ENCODE measurements around the gene CDX2. TPM values are rescaled to one million over a fixed set of nuclear protein-coding genes. Genes with fewer than 3 reads are reported as not detected.

CDX2 gene
- total RNA-seq, 2 donors from 2014 or later, result not detected

DNA sequence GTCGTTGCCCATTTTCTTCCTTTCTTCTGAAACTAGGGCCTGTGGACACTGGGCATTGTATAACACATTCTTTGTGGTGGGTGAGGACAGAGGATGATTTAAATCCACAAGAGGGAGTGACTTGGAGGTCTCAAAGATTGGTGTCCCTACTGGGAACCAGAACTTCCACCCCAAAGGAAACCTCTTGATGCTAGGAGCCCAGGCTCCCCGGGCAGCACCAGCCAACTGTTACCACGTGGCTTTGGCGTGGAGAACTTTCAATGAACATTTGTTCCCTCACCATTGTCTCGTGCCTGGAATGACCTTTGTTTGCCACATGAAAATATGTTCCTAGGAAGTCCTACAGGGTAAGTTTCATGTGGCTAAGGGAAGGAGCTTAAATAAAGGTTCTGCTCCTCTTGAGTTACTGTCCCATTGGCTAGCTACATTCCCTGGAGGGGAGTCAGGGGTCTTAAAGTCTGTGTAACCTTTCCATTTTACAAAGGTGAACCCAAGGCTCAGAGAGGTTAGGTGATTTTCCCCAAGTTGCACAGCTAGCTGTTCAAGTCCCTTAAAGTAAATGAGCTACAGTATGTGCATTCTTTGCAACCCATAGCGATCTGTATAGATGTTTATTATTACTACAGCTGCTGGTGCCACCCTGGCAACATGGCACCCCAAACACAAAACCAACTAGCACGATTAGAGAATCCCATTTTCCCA is 5.0 kb upstream of the CDX2 start:
- peaks cover 13% of the 10 kb centered on the region for H3K27me3 ChIP-seq (replicated peaks; ENCODE audit: insufficient read depth)
- no peak for DNase-seq (ENCODE audit: low spot score)

DNA sequence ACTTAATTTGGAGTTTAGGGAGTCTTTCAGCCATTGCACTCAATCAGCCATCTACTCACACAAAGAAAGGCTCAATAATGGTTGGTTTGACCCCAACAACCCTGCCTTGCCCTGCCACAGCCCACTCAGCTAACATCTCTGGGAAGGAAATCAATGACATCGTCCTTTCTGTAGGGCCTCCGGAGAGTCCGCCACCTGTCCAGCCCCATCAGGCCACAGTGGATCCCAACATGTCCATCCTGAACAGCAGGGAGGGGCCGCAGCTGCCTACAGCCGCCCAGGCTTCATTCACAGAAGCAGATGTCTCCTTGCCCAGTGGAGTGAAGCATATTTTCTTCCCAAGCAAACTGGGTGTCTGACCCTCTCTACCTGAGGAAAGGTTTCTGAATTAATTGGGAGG is 4.2 kb upstream of the CDX2 start:
- no peak for DNase-seq (ENCODE audit: low spot score)
- Histone ChIP-seq H3K27ac (no peak overlapping the region), H3K36me3 (no peaks in the 10 kb centered on the region), H3K9me3 (no peaks in the 10 kb centered on the region), H3K4me3 (no peak overlapping the region), H3K4me1 (ENCODE audit: control insufficient read depth in 1 of 2, low read depth in 2 of 2) (peaks cover 1 to 17% of the 10 kb centered on the region in 2 donors), H3K27me3 (replicated peaks; ENCODE audit: insufficient read depth) (peaks cover 7% of the 10 kb centered on the region)
- ATAC-seq (ENCODE audit: insufficient number of reproducible peaks, low FRiP score, low read depth), result no peak
- TF ChIP-seq, protein P1, sequence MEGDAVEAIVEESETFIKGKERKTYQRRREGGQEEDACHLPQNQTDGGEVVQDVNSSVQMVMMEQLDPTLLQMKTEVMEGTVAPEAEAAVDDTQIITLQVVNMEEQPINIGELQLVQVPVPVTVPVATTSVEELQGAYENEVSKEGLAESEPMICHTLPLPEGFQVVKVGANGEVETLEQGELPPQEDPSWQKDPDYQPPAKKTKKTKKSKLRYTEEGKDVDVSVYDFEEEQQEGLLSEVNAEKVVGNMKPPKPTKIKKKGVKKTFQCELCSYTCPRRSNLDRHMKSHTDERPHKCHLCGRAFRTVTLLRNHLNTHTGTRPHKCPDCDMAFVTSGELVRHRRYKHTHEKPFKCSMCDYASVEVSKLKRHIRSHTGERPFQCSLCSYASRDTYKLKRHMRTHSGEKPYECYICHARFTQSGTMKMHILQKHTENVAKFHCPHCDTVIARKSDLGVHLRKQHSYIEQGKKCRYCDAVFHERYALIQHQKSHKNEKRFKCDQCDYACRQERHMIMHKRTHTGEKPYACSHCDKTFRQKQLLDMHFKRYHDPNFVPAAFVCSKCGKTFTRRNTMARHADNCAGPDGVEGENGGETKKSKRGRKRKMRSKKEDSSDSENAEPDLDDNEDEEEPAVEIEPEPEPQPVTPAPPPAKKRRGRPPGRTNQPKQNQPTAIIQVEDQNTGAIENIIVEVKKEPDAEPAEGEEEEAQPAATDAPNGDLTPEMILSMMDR (IDR thresholded peaks at IDR 0.05), result no peak

More for the DNA sequence above, 5.0 kb upstream of the CDX2 start:
- TF ChIP-seq, protein P1 (IDR thresholded peaks at IDR 0.05), result no peak
- Histone ChIP-seq H3K4me3 (no peak overlapping the region), H3K27ac (no peak overlapping the region), H3K9me3 (no peaks in the 10 kb centered on the region), H3K36me3 (no peaks in the 10 kb centered on the region), H3K4me1 (ENCODE audit: control insufficient read depth in 1 of 2, low read depth in 2 of 2) (peaks cover 3 to 17% of the 10 kb centered on the region in 2 donors)
- ATAC-seq (ENCODE audit: insufficient number of reproducible peaks, low FRiP score, low read depth), result no peak

DNA sequence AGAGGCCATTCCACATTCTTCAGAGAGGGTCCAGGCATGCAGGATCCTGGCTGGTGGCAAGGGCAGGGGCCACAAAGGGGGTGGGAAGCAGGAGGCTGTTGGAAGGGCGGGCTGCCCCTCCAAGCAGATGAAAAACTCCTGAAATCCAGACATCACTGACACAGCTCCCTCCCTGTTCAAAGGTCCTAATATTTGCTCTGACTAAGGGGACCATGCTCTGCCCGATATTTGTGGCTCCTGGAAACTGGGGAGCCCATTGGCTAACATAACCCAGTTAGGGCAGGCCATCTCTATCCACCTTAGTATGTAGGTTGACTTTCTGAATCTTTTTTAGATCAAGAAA is 3.3 kb upstream of the CDX2 start:
- H3K36me3 ChIP-seq, result no peaks in the 10 kb centered on the region
- peaks cover 4 to 21% of the 10 kb centered on the region in 2 donors for H3K4me1 ChIP-seq (ENCODE audit: control insufficient read depth in 1 of 2, low read depth in 2 of 2)
- no peak for ATAC-seq (ENCODE audit: insufficient number of reproducible peaks, low FRiP score, low read depth)
- no peak overlapping the region for H3K4me3 ChIP-seq
- H3K9me3 ChIP-seq, result no peaks in the 10 kb centered on the region
- TF ChIP-seq, protein P1 (IDR thresholded peaks at IDR 0.05), result no peak
- peaks cover 7% of the 10 kb centered on the region for H3K27me3 ChIP-seq (replicated peaks; ENCODE audit: insufficient read depth)
- no peak for DNase-seq (ENCODE audit: low spot score)
- no peak overlapping the region for H3K27ac ChIP-seq

DNA sequence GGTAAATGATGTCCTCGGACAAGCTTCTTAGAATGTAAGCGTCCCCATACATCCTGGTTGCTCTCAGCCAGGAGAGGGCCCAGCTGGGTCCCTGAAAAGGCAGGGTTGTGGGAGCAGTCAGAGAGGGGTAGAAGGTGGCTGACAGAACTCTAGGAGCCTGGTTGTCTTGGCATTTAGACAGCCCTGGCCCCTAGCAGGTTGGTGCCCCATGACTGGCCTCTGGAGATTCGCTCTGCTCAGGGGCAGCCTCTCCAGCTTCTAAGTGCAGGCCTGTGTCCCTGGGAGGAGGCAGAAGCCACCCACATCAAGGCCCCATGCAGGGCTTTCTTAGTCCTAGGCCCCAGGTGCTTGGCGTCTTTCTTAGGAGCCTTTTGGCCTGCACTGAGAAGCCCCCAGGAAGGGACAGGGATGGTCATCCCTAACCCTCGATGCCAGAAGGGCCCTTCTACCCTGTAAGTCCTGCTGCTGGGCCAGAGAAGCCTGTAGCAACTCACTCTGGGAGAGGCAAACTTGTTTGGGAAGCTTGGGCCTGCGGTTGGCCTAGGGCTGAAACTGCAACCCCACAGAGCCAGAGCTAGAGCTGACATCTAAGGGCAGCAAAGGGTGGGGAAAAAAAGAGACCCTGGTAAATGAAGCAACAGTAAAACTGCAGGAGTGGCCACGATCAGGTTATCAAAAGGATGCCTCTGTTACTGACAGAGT is 2.8 kb upstream of the CDX2 start:
- H3K27me3 ChIP-seq (replicated peaks; ENCODE audit: insufficient read depth), result peaks cover 7% of the 10 kb centered on the region
- ATAC-seq (ENCODE audit: insufficient number of reproducible peaks, low FRiP score, low read depth), result no peak
- no peak overlapping the region for H3K27ac ChIP-seq

DNA sequence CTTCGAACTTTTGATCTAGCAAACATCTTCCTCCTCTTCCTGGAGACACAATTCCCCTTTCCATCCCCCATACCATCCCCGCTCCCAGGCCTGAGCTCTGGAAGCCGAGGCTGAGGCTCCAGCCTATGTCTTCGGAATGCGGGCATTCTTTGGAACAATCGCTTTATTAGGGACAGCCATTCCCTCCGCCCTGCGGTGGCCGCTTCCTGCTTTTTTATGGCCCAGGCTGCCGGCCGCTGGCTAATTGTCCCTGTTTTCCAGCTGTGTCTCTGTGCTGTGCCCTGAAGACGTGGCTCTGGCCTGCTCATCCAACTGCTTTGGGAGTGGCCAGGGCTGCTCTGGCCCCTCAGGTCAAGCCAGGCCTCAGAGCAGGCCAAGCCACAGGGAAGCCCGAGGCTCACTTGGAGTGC is 2.1 kb upstream of the CDX2 start:
- Histone ChIP-seq H3K27me3 (replicated peaks; ENCODE audit: insufficient read depth) (peaks cover 7% of the 10 kb centered on the region), H3K9me3 (no peaks in the 10 kb centered on the region), H3K4me3 (no peak overlapping the region), H3K36me3 (no peaks in the 10 kb centered on the region), H3K27ac (no peak overlapping the region), H3K4me1 (ENCODE audit: control insufficient read depth in 1 of 2, low read depth in 2 of 2) (peaks cover 4 to 21% of the 10 kb centered on the region in 2 donors)
- TF ChIP-seq, protein P1 (IDR thresholded peaks at IDR 0.05), result no peak
- ATAC-seq (ENCODE audit: insufficient number of reproducible peaks, low FRiP score, low read depth) (no peak), DNase-seq (ENCODE audit: low spot score) (no peak)

More for the DNA sequence above, 2.8 kb upstream of the CDX2 start:
- Histone ChIP-seq H3K36me3 (no peaks in the 10 kb centered on the region), H3K4me3 (no peak overlapping the region), H3K9me3 (no peaks in the 10 kb centered on the region), H3K4me1 (ENCODE audit: control insufficient read depth in 1 of 2, low read depth in 2 of 2) (peaks cover 4 to 21% of the 10 kb centered on the region in 2 donors)
- no peak for DNase-seq (ENCODE audit: low spot score)
- TF ChIP-seq, protein P1 (IDR thresholded peaks at IDR 0.05), result no peak
